ENCODE results near the gene CRIP3. TPM values are rescaled to one million over a fixed set of nuclear protein-coding genes. Genes with fewer than 3 reads are reported as not detected.

CRIP3 gene
- total RNA-seq, 1 experiment from 2014 or later, result 16.9 TPM

- Mint-ChIP-seq H3K9me3 (no peaks in the 10 kb centered on the region; a peak in 1 of 5 replicates), H3K4me3 (0 out of 5 replicates have a peak overlapping the region, but pooled peaks of 1 of the 2 experiments have one; percentile 19), H3K27ac (peak overlapping the region; percentile 21 to 82 (median 50); a peak in 4 of 7 replicates), H3K27me3 (ENCODE audit: low read depth) (peaks cover 1% of the 10 kb centered on the region; the same call in 1 of the 2 replicates), H3K36me3 (ENCODE audit: insufficient read depth in 1 of 3, low read depth in 3 of 3) (no peaks in the 10 kb centered on the region; a peak in 1 of 7 replicates), H3K4me1 (peaks cover 14 to 22% of the 10 kb centered on the region in 2 experiments)
- Histone ChIP-seq H3T11ph (ENCODE audit: low read length) (no peak overlapping the region), H2BK20ac (ENCODE audit: low read depth, low read length, poor library complexity, severe bottlenecking) (no peak overlapping the region), H3K27me3 (ENCODE audit: insufficient read depth, low read length) (no peaks in the 10 kb centered on the region), H3K23me2 (ENCODE audit: insufficient read length, low read depth, low read length, poor library complexity, severe bottlenecking) (no peaks in the 10 kb centered on the region), H3K4ac (ENCODE audit: low read depth, low read length) (no peak overlapping the region), H3K9ac (ENCODE audit: extremely low read depth, insufficient read length, low read length) (no peak overlapping the region), H2BK5ac (ENCODE audit: insufficient read length, low read length) (no peak overlapping the region), H4K5ac (ENCODE audit: insufficient read length, low read depth, low read length) (no peak overlapping the region), H2AK5ac (ENCODE audit: insufficient read length, low read length) (no peak overlapping the region), H4K91ac (ENCODE audit: insufficient read length, low read depth, low read length) (no peak overlapping the region), H4K8ac (replicated peaks; ENCODE audit: insufficient read length, low read depth, low read length) (no peak overlapping the region), H3K9me3 (ENCODE audit: control insufficient read depth, low read depth, low read length) (no peaks in the 10 kb centered on the region), H3K79me2 (ENCODE audit: insufficient read depth, low read length) (no peaks in the 10 kb centered on the region), H2BK12ac (ENCODE audit: insufficient read length, low read depth, low read length) (no peak overlapping the region), H2BK15ac (ENCODE audit: low read depth, low read length) (no peak overlapping the region), H4K20me1 (ENCODE audit: control insufficient read depth, insufficient read depth, insufficient read length) (no peaks in the 10 kb centered on the region), H3K23ac (ENCODE audit: insufficient read length, low read depth, low read length) (no peak overlapping the region), H3K27ac (ENCODE audit: insufficient read length, low read depth, low read length) (no peak overlapping the region), H3K56ac (ENCODE audit: insufficient read length, low read depth, low read length) (no peak overlapping the region), H3K14ac (ENCODE audit: insufficient read depth, low read length) (no peak overlapping the region), H2BK120ac (ENCODE audit: low read depth, low read length, poor library complexity, severe bottlenecking) (no peak overlapping the region), H3K4me2 (ENCODE audit: insufficient read depth, insufficient read length, low read length) (no peak overlapping the region), H3K79me1 (ENCODE audit: insufficient read depth, low read depth, low read length, poor library complexity, severe bottlenecking) (no peaks in the 10 kb centered on the region), H2AFZ (ENCODE audit: low read length) (no peak overlapping the region), H3K4me1 (ENCODE audit: insufficient read depth, low read length) (peaks cover 4% of the 10 kb centered on the region; the same call in 1 of the 2 replicates), H3K18ac (ENCODE audit: insufficient read length, low read depth, low read length) (no peak overlapping the region)
- no peak for DNase-seq
- WGBS (ENCODE audit: extremely low coverage, insufficient read length, low lambda C conversion rate), result no CpG with 5 or more reads among the region's 14 CpGs
- TF ChIP-seq CTCF (conservative IDR thresholded peaks at IDR 0.05), result no peak
Measured at GRCh38 chr6:43262000-43262779, 46.4 kb downstream of the CRIP3 start.

All from H9 (cell line).